WTC11 (cell line): Measurements from ENCODE around the gene RUNX2.

Experiments used
- ATF1 ChIP-seq: sonication (generic); formaldehyde crosslinking; IDR thresholded peaks from 2 replicates; pipeline ENCODE4 v1.8.1; 2023; ENCODE audit warnings: mild to moderate bottlenecking, moderate library complexity, missing genetic modification reagents
- KAT7 ChIP-seq: sonication (generic); formaldehyde crosslinking; IDR thresholded peaks from 2 replicates; pipeline ENCODE4 v1.8.1; 2023; ENCODE audit warnings: missing genetic modification reagents, mild to moderate bottlenecking, borderline replicate concordance
- NR2C2 ChIP-seq: sonication (generic); formaldehyde crosslinking; IDR thresholded peaks from 2 replicates; pipeline ENCODE4 v1.8.0; 2022; ENCODE audit warnings: mild to moderate bottlenecking, missing genetic modification reagents
- TF ChIP-seq, protein P1 (sequence below): sonication (generic); formaldehyde crosslinking; IDR thresholded peaks from 2 replicates; pipeline ENCODE4 v1.8.0; 2022; ENCODE audit warnings: missing genetic modification reagents
- TF ChIP-seq, protein P2 (sequence below): sonication (generic); formaldehyde crosslinking; IDR thresholded peaks from 2 replicates; pipeline ENCODE4 v1.8.1; 2023; ENCODE audit warnings: mild to moderate bottlenecking, missing genetic modification reagents, moderate library complexity
- TF ChIP-seq, protein P3 (sequence below): fragments of 250-450 bp; sonication (Bioruptor Pico); IDR thresholded peaks from 2 replicates; pipeline ENCODE4 v1.9.0; 2021; ENCODE audit warnings: moderate library complexity, mild to moderate bottlenecking, inconsistent platforms, borderline replicate concordance

DNA sequence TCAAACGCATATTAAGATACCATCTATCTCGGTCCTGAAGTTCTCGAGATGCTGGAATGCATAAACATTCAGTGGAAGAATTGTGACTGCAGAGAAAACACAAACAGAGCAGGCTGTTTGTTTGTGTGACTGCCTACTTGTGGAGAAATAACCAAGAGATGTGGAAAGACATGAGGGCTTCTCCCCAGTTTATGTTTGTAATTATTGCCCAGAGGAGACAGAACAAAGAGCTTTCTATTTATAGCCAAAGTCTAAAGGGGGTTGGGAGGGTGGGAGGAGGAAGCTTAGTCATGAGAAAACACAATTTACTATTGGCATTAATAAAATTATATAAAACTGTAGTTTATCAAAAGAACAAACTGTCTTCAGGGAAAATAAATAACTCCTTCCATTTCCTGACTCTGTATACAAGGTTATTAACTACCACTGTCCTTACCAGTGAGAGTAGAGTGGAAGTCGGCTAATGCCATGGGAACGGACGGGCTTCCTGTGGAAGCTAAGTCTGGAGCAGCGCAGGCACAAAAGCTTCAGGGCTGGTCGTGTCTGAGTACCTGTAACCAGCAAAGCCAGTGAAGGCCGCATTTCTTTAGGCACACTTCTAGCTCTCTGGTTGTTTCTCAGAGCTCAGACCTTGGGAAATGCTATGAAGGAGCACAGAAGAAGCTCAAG is 249.8 kb downstream of the RUNX2 start:
- TF ChIP-seq, protein P1, sequence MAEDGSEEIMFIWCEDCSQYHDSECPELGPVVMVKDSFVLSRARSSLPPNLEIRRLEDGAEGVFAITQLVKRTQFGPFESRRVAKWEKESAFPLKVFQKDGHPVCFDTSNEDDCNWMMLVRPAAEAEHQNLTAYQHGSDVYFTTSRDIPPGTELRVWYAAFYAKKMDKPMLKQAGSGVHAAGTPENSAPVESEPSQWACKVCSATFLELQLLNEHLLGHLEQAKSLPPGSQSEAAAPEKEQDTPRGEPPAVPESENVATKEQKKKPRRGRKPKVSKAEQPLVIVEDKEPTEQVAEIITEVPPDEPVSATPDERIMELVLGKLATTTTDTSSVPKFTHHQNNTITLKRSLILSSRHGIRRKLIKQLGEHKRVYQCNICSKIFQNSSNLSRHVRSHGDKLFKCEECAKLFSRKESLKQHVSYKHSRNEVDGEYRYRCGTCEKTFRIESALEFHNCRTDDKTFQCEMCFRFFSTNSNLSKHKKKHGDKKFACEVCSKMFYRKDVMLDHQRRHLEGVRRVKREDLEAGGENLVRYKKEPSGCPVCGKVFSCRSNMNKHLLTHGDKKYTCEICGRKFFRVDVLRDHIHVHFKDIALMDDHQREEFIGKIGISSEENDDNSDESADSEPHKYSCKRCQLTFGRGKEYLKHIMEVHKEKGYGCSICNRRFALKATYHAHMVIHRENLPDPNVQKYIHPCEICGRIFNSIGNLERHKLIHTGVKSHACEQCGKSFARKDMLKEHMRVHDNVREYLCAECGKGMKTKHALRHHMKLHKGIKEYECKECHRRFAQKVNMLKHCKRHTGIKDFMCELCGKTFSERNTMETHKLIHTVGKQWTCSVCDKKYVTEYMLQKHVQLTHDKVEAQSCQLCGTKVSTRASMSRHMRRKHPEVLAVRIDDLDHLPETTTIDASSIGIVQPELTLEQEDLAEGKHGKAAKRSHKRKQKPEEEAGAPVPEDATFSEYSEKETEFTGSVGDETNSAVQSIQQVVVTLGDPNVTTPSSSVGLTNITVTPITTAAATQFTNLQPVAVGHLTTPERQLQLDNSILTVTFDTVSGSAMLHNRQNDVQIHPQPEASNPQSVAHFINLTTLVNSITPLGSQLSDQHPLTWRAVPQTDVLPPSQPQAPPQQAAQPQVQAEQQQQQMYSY (CRISPR knock-in tag) = no peak
- TF ChIP-seq, protein P2, sequence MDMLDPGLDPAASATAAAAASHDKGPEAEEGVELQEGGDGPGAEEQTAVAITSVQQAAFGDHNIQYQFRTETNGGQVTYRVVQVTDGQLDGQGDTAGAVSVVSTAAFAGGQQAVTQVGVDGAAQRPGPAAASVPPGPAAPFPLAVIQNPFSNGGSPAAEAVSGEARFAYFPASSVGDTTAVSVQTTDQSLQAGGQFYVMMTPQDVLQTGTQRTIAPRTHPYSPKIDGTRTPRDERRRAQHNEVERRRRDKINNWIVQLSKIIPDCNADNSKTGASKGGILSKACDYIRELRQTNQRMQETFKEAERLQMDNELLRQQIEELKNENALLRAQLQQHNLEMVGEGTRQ (CRISPR knock-in tag) = no peak
- TF ChIP-seq, protein P3, sequence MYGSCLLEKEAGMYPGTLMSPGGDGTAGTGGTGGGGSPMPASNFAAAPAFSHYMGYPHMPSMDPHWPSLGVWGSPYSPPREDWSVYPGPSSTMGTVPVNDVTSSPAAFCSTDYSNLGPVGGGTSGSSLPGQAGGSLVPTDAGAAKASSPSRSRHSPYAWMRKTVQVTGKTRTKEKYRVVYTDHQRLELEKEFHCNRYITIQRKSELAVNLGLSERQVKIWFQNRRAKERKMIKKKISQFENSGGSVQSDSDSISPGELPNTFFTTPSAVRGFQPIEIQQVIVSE (CRISPR knock-in tag) = no peak
- no peak for TF ChIP-seq KAT7
- no peak for TF ChIP-seq NR2C2 (CRISPR knock-in tag)
- TF ChIP-seq ATF1 (CRISPR knock-in tag) = no peak
